ENCODE results near the gene NME4. TPM values are rescaled to one million over a fixed set of nuclear protein-coding genes. Genes with fewer than 3 reads are reported as not detected.

The NME4 gene
- total and polyA plus RNA-seq, 10 of the 15 experiments (the other 5 are each of a cell fraction or from before 2014, with no cell fraction given), result 11.0 to 235 (median 97.7) TPM

DNA sequence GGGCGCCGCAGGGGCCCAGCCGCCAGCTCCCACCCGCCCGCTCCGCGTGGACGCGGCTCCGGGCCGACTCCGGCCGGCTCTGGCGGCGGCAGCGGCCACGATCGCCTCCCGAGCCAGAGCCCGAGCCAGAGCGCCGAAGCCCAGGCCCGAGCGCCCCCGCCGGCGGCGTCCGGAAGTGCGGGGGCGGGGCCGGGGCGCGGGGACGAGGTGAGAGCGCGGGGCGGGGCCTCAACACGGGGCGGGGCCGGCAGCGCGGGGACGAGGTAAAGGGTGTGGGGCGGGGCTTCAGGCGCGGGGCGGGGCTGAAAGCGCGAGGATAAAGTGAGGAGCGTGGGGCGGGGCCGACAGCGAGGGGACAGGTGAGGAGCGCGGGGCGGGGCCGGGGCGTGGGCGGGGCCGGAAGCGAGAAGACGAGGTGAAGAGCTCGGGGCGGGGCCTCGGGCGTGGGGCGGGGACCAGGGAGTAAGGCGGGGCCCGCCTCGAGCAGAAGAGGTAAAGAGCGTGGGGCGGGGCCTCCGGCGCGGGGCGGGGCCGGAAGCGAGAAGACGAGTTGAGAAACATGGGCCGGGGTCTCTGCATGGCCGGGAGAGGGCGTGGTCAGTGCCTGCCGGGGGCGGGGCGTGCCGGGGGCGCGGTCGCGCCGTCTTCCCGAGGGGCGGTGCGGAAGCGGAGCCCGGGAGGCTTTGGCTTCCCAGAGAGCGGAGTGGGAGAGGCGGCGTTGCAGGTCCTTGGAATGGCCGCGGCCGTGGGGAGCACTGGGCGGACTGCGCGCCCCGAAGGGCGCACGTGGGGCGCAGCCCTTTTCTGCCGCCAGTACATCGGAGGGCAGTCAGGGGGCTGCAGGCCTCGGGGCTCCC lies 44.2 kb upstream of the NME4 start, which contains the start of gene AXIN1 (continued):
- peak; percentile 82; the same call in 1 of the 2 replicates for TF ChIP-seq GATAD2B (conservative IDR thresholded peaks at IDR 0.05; ENCODE audit: low read depth)
- no peak for TF ChIP-seq SIX5 (IDR thresholded peaks at IDR 0.05; ENCODE audit: low read depth, low read length, severe bottlenecking)
- 0 out of 2 replicates have a peak, but pooled peaks have one; percentile 34 for TF ChIP-seq BACH1 (IDR thresholded peaks at IDR 0.05; ENCODE audit: borderline replicate concordance)
- TF ChIP-seq POLR2A (IDR thresholded peaks at IDR 0.05; ENCODE audit: low read depth, low read length), result peak; percentile 79
- TF ChIP-seq SRF (IDR thresholded peaks at IDR 0.05; ENCODE audit: low read depth in 2 of 2, low read length in 2 of 2), result no peak
- TF ChIP-seq NFXL1 (IDR thresholded peaks at IDR 0.05; ENCODE audit: borderline replicate concordance), result no peak
- no peak for TF ChIP-seq MEF2A (IDR thresholded peaks at IDR 0.05; ENCODE audit: insufficient read depth, low read depth, low read length)
- no peak for TF ChIP-seq SREBF1 (IDR thresholded peaks at IDR 0.05; ENCODE audit: low read length)
- TF ChIP-seq POLR2AphosphoS2 (IDR thresholded peaks at IDR 0.05; ENCODE audit: low read depth, low read length), result no peak
- no peak for TF ChIP-seq SUZ12 (IDR thresholded peaks at IDR 0.05; ENCODE audit: unreplicated experiment)
- TF ChIP-seq RAD51 (IDR thresholded peaks at IDR 0.05), result no peak
- TF ChIP-seq NR2F1 (conservative IDR thresholded peaks at IDR 0.05), result no peak
- TF ChIP-seq IRF4 (IDR thresholded peaks at IDR 0.05; ENCODE audit: low read depth, low read length), result no peak
- TF ChIP-seq YY1 (IDR thresholded peaks at IDR 0.05; ENCODE audit: low read depth, low read length), result peak; percentile 63; the same call in 1 of the 2 replicates
- TF ChIP-seq RUNX3 (IDR thresholded peaks at IDR 0.05; ENCODE audit: low read length), result no peak
- TF ChIP-seq BRCA1 (IDR thresholded peaks at IDR 0.05; ENCODE audit: low read depth, low read length), result no peak
- no peak for TF ChIP-seq RELA (IDR thresholded peaks at IDR 0.05; ENCODE audit: borderline replicate concordance, partially characterized antibody)
- no peak for TF ChIP-seq RFX5 (IDR thresholded peaks at IDR 0.05; ENCODE audit: low read depth, low read length)
- TF ChIP-seq, protein P1, sequence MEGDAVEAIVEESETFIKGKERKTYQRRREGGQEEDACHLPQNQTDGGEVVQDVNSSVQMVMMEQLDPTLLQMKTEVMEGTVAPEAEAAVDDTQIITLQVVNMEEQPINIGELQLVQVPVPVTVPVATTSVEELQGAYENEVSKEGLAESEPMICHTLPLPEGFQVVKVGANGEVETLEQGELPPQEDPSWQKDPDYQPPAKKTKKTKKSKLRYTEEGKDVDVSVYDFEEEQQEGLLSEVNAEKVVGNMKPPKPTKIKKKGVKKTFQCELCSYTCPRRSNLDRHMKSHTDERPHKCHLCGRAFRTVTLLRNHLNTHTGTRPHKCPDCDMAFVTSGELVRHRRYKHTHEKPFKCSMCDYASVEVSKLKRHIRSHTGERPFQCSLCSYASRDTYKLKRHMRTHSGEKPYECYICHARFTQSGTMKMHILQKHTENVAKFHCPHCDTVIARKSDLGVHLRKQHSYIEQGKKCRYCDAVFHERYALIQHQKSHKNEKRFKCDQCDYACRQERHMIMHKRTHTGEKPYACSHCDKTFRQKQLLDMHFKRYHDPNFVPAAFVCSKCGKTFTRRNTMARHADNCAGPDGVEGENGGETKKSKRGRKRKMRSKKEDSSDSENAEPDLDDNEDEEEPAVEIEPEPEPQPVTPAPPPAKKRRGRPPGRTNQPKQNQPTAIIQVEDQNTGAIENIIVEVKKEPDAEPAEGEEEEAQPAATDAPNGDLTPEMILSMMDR (IDR thresholded peaks at IDR 0.05 in 2 of 3, conservative IDR thresholded peaks at IDR 0.05 in 1 of 3; ENCODE audit: control insufficient read depth in 2 of 3, extremely low read depth in 1 of 3, insufficient read depth in 1 of 3, low read depth in 3 of 3, low read length in 3 of 3), result peak; percentile 29 to 57 (median 55); a peak in 4 of 6 replicates
- TF ChIP-seq TAF1 (IDR thresholded peaks at IDR 0.05; ENCODE audit: borderline replicate concordance, low read depth, low read length), result no peak
- TF ChIP-seq, protein P2, sequence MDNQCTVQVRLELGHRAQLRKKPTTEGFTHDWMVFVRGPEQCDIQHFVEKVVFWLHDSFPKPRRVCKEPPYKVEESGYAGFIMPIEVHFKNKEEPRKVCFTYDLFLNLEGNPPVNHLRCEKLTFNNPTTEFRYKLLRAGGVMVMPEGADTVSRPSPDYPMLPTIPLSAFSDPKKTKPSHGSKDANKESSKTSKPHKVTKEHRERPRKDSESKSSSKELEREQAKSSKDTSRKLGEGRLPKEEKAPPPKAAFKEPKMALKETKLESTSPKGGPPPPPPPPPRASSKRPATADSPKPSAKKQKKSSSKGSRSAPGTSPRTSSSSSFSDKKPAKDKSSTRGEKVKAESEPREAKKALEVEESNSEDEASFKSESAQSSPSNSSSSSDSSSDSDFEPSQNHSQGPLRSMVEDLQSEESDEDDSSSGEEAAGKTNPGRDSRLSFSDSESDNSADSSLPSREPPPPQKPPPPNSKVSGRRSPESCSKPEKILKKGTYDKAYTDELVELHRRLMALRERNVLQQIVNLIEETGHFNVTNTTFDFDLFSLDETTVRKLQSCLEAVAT (IDR thresholded peaks at IDR 0.05), result no peak
- no peak for TF ChIP-seq EZH2 (IDR thresholded peaks at IDR 0.05; ENCODE audit: borderline replicate concordance, control insufficient read depth, low read depth, low read length)
- peak; percentile 66 for TF ChIP-seq RAD21 (IDR thresholded peaks at IDR 0.05; ENCODE audit: insufficient read depth, low read depth, low read length)
- no peak for TF ChIP-seq NR2C1 (IDR thresholded peaks at IDR 0.05)
- peak in 1 of 2 experiments; percentile 91; a peak in 2 of 3 replicates for TF ChIP-seq EGR1 (IDR thresholded peaks at IDR 0.05; ENCODE audit: borderline replicate concordance in 1 of 2, low read depth in 2 of 2, low read length in 2 of 2)
- TF ChIP-seq SMARCA5 (IDR thresholded peaks at IDR 0.05), result peak; percentile 65; the same call in 1 of the 2 replicates
- peak in 1 of 2 experiments; percentile 61; a peak in 2 of 4 replicates for TF ChIP-seq BHLHE40 (IDR thresholded peaks at IDR 0.05; ENCODE audit: borderline replicate concordance in 1 of 2, low read depth in 2 of 2, low read length in 1 of 2)
